Adrenal gland (tissue), 5 donors: ENCODE measurements around the gene LAMA1.

ENCODE experiments used
- POLR2A ChIP-seq, 2 donors: fragments of 450-650 bp; IDR thresholded peaks; one replicate each; pipeline ENCODE4 v1.6.1; 2017; ENCODE audit warnings: antibody characterized with exemption in 2 of 2, mild to moderate bottlenecking in 2 of 2, moderate library complexity in 1 of 2
- TF ChIP-seq, protein P1 (sequence below), 6 experiments: fragments of 450-650 bp in 4 of 6; fragments of 200-600 bp in 2 of 6; sonication (generic) in 1 of 6; IDR thresholded peaks; 1 replicate in 5 of 6; 2 replicates in 1 of 6; pipeline versions ENCODE4 v1.5.1 to v1.8.0; 2016 to 2021; ENCODE audit warnings: antibody characterized with exemption in 6 of 6, mild to moderate bottlenecking in 2 of 6, moderate library complexity in 1 of 6
- donor health status: DM: no; HTN: no; CAD: no.

- TF ChIP-seq, protein P1, sequence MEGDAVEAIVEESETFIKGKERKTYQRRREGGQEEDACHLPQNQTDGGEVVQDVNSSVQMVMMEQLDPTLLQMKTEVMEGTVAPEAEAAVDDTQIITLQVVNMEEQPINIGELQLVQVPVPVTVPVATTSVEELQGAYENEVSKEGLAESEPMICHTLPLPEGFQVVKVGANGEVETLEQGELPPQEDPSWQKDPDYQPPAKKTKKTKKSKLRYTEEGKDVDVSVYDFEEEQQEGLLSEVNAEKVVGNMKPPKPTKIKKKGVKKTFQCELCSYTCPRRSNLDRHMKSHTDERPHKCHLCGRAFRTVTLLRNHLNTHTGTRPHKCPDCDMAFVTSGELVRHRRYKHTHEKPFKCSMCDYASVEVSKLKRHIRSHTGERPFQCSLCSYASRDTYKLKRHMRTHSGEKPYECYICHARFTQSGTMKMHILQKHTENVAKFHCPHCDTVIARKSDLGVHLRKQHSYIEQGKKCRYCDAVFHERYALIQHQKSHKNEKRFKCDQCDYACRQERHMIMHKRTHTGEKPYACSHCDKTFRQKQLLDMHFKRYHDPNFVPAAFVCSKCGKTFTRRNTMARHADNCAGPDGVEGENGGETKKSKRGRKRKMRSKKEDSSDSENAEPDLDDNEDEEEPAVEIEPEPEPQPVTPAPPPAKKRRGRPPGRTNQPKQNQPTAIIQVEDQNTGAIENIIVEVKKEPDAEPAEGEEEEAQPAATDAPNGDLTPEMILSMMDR (IDR thresholded peaks at IDR 0.05), result no peak
- TF ChIP-seq POLR2A (IDR thresholded peaks at IDR 0.05), result no peak
Measured at GRCh38 chr18:7066965-7067555, 50.5 kb downstream of the LAMA1 start.
